22Rv1 (cell line): Measurements from ENCODE around the gene DGCR2.

Experiments used
- CTCF ChIP-seq: fragments of 450-650 bp; IDR thresholded peaks from 2 replicates; pipeline ENCODE4 v1.5.1; 2017; ENCODE audit warnings: mild to moderate bottlenecking
- ZFX ChIP-seq: fragments of 450-650 bp; IDR thresholded peaks from 2 replicates; pipeline ENCODE4 v1.6.1; 2017; ENCODE audit warnings: antibody characterized with exemption, borderline replicate concordance

DNA sequence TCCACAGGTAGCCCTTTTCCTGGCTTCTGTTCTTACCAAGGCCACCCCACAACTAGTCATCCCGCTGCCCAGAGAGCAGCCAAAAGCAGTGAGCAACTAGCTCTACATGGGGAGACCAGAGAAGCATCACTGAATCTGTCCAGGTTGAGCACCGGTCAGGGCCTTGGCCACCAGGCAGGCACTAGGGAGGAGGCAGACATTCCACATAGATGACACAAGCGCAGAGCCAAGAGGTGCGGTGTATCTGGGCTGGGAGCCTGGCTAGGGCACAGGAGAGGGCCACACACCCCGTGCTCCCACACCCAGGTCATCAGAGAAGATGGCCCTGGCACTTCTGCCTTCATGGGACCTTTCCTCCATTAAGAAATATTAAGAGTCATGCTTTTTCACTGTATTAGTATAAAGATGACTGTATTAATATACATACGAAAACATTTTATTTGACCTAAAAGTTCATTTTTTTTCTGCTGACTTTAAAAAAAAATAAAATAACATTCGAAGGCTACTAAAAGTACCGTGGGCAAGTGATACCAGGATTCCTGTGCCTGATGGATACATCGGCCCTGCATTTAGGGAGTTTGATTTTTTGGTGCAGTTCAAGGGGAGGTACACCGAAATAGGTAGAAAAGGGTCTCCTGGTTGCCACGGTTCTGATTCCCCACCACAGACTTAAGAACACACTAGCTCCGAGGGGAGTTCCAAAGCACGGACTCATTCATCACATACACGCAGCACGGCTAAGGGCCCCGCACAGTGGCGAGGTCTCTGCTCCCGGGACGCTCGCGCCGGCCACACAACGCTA lies 1.2 kb downstream of the DGCR2 start:
- TF ChIP-seq CTCF, result no peak
- no peak for TF ChIP-seq ZFX
